HG03196 (cell line): Measurements from ENCODE around the gene SYNPR.
"Not testable (repeated sequence)": the region's sequence is repeated elsewhere in the genome, so short reads cannot be mapped to it uniquely, and the experiment has no call there.

ENCODE experiments used
- ATAC-seq: cut with Tn5 transposase; IDR thresholded peaks from one replicate; pipeline ENCODE4 v1.9.1; 2021; ENCODE audit not compliant: unreplicated experiment

SYNPR gene

DNA sequence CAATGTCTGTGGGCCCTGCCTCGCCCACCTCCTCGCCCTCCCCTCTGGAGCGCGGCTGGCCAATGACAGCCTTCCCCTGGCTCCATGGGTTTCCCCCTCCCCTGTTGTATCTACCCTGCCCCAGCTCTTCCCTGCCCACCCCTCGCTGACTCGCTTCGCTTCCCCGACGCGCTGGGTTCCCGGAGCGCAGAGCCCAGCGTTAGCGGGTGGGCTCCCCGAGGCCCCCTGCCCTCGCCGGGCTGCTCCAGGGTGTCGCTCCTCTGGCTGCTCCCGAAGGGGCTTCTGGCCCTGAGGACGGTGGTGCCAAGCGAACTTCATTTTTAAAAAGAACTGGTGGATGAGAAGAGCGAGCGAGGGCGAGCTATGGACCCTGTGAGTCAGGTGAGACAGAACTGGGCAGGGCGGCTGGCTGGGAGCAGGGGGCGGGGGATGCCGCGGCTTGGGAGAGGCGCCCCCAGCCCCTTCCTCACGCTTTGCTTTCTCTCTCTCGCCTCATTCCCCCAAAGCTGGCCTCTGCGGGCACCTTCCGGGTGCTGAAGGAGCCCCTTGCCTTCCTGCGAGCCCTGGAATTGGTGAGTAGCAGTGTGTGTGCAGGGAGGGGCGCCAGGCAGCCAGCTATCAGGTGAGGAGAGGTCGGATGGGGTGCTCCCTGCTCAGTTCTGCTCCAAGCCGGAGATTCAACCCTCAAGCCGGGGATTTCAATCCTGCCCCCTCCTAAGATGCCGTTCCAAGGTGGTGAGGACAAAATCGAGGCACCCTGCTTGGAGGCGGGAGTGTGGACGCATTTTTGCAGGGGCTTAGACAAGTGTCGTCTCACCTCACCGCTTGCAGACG lies at the start of gene SYNPR:
TSS of gene SYNPR (plus strand) at position 138 of the 834 bp plus-strand sequence.
- no peak for ATAC-seq

DNA sequence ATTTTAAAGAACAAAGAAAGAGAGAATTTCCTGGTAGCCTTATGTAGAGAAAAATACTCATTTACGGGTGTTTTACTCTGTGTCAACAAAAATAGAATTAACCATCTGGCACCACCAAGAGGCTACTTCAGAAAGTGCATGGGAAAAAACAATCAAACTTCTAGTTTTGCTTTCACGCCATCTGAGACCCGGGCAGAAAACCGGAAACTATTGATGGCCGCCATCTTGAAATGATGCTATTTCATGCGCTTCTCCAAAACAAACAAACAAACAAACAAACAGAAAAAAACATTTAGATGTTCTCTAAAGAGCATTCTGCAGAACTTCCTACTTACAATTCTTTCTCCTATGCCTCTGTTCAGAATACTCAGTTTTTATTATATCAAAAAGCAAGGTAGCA lies 49.4 kb upstream of the SYNPR start:
- ATAC-seq: no peak

GRCh38 chr3:63230146-63230545 lies 48.0 kb upstream of the SYNPR start:
- ATAC-seq: no peak

GRCh38 chr3:63231643-63232042 lies 46.5 kb upstream of the SYNPR start:
- no peak for ATAC-seq

DNA sequence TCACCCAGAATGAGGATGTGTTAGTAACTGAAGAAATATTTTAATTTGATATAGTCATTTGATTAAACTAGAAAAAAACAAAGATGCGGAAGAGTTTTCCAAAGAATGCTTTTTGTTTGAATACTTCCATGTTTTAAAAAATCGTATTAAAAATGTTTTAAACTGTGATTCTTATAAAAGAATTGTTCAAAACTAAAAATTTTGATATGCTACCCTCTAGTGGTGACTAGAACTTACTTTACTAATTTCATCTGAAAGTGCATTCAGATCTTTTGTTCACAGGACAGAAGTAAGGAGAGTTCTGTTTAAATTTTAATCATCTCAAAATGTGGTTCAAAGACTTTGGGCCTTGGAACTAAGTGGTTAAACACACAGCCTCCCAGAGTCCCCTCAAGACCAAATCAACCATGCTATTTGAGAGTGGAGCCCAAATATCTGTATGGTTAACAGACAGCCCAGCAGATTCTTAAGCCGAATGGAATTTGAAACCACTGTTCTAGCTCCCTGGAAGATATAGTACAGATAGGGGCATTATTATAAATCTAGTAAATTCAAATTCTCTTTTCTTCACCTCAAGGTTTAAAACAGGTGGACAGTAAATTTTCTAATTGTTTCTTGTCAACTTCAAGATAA lies 45.2 kb upstream of the SYNPR start:
- ATAC-seq: no peak

DNA sequence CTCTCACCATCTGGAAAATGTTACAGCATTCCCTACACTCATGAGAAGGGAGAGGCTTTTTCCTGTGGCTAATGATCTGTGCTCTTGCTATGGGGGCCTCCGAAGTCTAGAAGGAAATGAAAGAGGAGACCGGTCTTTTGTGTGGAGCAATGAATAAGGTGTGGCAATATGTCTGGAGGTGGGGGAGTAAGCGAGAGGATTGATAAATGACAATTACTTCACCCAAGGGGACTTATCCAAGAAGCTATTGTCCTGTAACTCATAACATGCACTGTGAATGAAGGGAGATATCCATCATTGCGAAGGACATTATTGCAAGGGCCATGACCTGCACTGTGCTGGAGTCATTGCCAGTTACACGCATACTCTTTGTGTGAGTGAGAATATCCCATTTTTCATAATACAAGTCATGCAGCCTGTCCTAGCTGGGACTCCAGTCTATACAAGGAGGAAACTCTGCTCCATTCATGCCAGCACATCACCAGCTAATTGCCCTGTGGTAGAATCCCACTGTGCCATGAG lies 37.7 kb upstream of the SYNPR start:
- no peak for ATAC-seq

GRCh38 chr3:63242124-63242523 lies 36.0 kb upstream of the SYNPR start:
- no peak for ATAC-seq

- no peak for ATAC-seq
Observed at GRCh38 chr3:63244486-63244885, 33.6 kb upstream of the SYNPR start.

GRCh38 chr3:63245726-63246241 lies 32.3 kb upstream of the SYNPR start:
- ATAC-seq: no peak

GRCh38 chr3:63248015-63248414 lies 30.1 kb upstream of the SYNPR start:
- no peak for ATAC-seq

- no peak for ATAC-seq
Observed at GRCh38 chr3:63251499-63251898, 26.6 kb upstream of the SYNPR start.

DNA sequence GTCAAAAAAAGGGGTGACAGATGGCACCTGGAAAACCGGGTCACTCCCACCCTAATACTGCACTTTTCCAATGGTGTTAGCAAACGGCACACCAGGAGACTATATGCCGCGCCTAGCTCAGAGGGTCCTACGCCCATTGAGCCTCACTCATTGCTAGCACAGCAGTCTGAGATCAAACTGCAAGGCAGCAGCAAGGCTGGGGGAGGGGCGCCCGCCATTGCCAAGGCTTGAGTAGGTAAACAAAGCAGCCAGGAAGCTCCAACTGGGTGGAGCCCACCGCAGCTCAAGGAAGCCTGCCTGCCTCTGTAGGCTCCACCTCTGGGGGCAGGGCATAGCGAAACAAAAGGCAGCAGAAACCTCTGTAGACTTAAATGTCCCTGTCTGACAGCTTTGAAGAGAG lies 22.3 kb upstream of the SYNPR start:
- ATAC-seq: not testable (repeated sequence)

DNA sequence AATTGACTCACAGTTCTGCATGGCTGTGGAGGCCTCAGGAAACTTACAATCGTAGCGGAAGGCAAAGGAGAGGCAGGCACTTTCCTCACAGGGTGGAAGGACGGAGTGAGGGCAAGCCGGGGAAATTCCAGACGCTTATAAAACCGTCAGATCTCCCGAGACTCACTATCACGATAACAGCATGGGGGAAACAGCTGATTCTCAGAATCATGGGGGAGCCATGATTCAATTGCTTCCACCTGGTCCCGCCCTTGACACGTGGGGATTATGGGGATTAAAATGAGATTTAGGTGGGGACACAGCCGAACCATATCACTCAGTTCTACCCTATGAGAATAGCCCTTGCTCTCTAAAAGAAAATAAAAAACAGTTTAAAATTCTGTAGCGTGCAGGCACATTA lies 13.4 kb upstream of the SYNPR start:
- ATAC-seq: no peak

GRCh38 chr3:63274359-63274758 lies 3.7 kb upstream of the SYNPR start:
- ATAC-seq: no peak

- no peak for ATAC-seq
Observed at GRCh38 chr3:63279005-63279841, 1.1 kb downstream of the SYNPR start.

GRCh38 chr3:63287610-63288009 lies 9.5 kb downstream of the SYNPR start:
- no peak for ATAC-seq

DNA sequence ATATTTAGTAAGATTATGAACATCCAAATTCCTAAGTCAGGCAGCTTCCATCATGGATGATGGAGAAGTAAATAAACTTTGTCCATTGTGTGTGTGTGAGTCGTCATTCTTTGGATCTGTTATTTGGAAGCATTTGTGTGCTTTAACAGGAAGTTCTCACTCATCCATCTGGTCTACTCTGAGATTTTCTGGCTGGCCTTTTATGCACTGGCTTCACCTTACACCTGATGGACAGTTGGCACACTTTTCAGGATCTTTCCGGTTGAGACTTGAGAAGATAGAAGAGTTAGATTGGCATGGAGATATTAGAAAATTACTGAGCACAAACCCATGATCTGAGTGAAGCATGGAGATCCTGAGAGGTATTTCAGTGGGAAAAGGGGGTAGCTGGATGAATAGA lies 12.6 kb downstream of the SYNPR start:
- no peak for ATAC-seq

DNA sequence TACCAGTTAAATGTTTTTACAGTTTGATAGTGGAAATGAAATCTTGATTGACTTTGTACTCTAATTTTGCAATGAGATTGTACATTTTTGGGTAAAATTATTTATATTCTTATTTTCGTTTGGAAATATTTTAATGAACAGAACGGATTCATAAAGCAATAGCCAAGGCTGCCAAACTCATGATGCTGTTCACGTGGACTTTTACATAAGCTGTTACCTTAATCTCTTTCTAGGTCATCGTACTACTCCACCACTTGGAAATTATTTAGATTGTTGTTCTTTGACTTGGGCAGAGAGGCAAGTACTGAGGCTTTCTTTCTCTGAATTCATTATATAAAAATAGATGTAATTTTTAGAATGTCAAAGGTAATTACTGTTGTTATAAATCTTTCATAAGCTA lies 16.2 kb downstream of the SYNPR start:
- ATAC-seq: no peak

DNA sequence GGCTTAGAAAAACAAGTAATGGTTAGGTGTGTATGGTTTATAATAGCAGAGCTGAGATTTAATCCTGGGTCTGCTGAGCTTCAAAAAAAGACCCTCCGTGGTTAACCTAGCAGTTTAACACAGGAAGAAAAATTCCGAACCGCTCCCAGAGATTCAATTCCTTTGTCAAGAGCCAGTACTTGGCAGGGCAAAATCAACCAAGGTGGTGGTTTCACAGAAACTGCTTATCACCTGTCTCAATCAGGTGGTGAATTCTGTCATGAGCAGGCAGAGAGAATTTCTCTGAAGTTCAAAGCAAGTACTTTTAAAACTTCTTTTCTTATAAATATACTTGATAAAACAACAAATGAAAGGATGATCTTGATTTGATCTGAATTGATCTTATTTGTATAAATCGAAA lies 17.2 kb downstream of the SYNPR start:
- ATAC-seq: no peak

DNA sequence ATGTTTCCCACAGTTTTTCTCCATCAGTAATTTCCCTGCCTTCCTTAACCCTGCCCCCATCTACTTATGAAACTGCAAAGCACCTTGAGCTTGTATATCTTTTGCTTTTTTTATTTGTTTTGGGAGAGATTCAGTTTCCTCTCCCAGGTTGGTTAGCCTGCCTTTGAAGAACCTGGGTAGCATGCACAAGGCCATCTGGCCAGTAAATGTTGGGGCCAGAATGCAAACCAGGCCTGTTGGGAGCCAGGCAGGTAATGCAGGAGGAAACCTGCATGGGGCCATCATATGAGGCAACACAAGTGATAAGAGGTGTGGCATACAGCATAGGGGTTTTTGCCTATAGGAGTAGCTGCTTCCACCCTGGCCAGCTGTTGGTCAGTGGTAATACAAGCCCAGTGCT lies 17.7 kb downstream of the SYNPR start:
- ATAC-seq: no peak

DNA sequence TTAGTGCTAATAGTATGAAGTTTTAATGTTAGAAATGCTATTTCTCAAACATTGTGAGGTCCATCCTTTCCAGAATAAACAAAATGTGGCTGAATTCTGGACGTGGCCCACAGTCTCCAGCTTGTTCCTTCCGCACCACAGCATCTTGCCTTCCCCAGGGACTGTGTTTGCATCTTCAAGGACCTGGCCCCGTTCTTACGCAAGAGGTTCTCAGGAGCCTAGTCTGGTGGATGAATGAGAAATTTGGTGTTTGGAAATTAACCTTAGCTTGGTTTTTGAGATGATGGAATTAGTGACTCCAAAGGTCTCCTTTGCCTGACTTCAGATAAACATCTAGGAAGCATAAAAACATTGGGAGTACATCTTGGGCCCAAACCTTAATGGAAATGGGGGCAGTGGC lies 18.1 kb downstream of the SYNPR start:
- ATAC-seq: no peak
